Measurements from ENCODE around the gene C1orf210.

The C1orf210 gene

GRCh38 chr1:43235451-43236121 is 49.8 kb downstream of the C1orf210 start:
- H3K27me3 Mint-ChIP-seq, result no peaks in the 10 kb centered on the region
- no peaks in the 10 kb centered on the region for H3K36me3 Mint-ChIP-seq
- no peak overlapping the region for H3K27ac Mint-ChIP-seq
- no peaks in the 10 kb centered on the region for H3K4me1 Mint-ChIP-seq
- peaks cover 3% of the 10 kb centered on the region for H3K9me3 Mint-ChIP-seq
- H3K4me3 Mint-ChIP-seq, result no peak overlapping the region

DNA sequence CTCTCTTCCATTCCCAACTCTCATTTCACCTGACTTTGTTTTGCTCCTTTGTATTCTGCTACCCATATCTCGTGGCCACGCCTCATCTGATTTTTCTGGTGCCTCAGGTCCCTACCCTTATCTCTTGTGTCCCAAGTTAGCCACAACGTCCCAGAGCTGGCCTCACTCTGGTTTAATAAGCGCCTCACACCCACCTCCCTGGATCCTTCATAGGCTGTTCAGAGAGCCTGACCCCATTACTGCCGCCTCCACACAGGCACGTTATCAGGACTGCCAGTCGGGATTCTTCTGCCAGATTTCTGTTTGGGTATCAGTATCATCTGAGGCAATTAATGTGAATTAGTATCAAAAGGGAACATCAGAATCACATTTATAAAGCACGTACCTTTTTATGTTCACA is 50.3 kb downstream of the C1orf210 start:
- Mint-ChIP-seq H3K4me3 (no peak overlapping the region), H3K27me3 (no peaks in the 10 kb centered on the region), H3K9me3 (no peaks in the 10 kb centered on the region), H3K27ac (no peak overlapping the region), H3K4me1 (no peaks in the 10 kb centered on the region), H3K36me3 (no peaks in the 10 kb centered on the region)

GRCh38 chr1:43234267-43234666 is 51.1 kb downstream of the C1orf210 start:
- Mint-ChIP-seq H3K36me3 (no peaks in the 10 kb centered on the region), H3K27ac (no peak overlapping the region), H3K4me3 (no peak overlapping the region), H3K27me3 (no peaks in the 10 kb centered on the region), H3K9me3 (no peaks in the 10 kb centered on the region), H3K4me1 (no peaks in the 10 kb centered on the region)

DNA sequence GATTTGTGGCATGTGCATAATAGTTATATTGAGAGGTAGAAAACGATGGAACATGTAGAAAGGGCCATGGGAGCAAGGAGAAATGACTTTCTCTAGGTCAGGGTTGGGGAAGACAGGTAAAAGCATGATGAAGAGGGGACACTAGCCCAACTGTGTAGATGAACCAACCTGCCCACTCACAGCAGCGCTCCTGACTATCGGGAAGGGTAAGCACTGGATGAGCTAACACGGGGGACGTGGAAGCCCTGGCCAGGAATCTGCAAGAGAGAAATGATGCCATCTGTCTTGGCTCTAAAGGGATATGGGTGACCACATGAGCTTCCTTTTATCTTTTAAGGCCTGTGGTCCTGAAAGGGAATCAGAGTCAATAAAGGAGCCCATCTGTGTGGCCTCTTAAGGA is 51.8 kb downstream of the C1orf210 start:
- Mint-ChIP-seq H3K4me1 (no peaks in the 10 kb centered on the region), H3K36me3 (no peaks in the 10 kb centered on the region), H3K9me3 (no peaks in the 10 kb centered on the region), H3K27me3 (no peaks in the 10 kb centered on the region), H3K4me3 (no peak overlapping the region), H3K27ac (no peak overlapping the region)

DNA sequence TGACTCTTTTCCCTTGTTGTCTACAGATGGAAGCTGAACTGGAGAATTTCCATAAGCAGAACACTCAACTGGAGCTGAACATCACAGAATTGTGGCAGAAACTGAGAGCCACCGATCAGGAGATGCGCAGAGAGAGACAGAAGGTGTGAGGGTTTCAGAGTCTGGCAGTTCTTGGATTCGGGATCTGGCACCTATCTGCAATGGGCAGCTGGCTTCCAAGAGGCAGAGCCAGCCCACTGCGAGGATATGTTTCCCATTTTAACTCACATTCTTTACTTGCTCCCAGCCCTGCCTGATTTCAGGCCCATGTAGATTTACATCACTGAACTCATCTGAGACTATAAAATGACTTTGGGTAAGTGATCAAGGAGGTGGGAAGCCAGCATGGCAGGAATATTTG is 52.9 kb downstream of the C1orf210 start:
- H3K4me3 Mint-ChIP-seq, result no peak overlapping the region
- H3K27ac Mint-ChIP-seq, result no peak overlapping the region
- H3K27me3 Mint-ChIP-seq, result no peaks in the 10 kb centered on the region

DNA sequence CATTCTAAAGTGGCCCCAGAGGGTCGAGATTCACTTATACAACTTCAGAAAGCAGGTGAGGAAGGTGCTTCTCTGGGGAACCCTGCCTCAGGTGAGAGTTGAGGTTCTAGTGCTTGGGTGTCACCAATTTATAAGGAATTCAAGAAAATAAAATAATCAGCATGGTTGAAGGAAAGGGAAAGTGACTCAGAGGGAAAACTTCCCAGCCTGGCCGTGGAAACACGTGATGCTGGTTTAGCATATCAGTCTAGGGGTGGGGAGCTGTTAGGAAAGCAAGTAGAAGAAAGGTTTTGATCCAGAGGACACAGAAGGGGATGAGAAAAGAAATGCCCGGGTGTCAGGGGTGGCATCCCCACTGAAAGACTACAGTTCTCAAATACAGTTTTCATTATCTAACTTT is 53.3 kb downstream of the C1orf210 start:
- H3K27me3 Mint-ChIP-seq, result no peaks in the 10 kb centered on the region

More for the DNA sequence above, 52.9 kb downstream of the C1orf210 start:
- Mint-ChIP-seq H3K9me3 (no peaks in the 10 kb centered on the region), H3K36me3 (no peaks in the 10 kb centered on the region), H3K4me1 (no peaks in the 10 kb centered on the region)

More for the DNA sequence above, 53.3 kb downstream of the C1orf210 start:
- Mint-ChIP-seq H3K9me3 (no peaks in the 10 kb centered on the region), H3K4me3 (no peak overlapping the region), H3K36me3 (no peaks in the 10 kb centered on the region), H3K4me1 (no peaks in the 10 kb centered on the region), H3K27ac (no peak overlapping the region)

All from activated naive CD4-positive, alpha-beta T cell treated with anti-CD3 and anti-CD28 coated beads, Interleukin-2, amount 50 U/mL, for 24 hours (primary cell).